Measurements from ENCODE around the gene HERC2. TPM values are rescaled to one million over a fixed set of nuclear protein-coding genes. Genes with fewer than 3 reads are reported as not detected.

HERC2 gene
- total RNA-seq, 6 experiments from 2014 or later: 33.6 to 47.3 (median 37.0) TPM

DNA sequence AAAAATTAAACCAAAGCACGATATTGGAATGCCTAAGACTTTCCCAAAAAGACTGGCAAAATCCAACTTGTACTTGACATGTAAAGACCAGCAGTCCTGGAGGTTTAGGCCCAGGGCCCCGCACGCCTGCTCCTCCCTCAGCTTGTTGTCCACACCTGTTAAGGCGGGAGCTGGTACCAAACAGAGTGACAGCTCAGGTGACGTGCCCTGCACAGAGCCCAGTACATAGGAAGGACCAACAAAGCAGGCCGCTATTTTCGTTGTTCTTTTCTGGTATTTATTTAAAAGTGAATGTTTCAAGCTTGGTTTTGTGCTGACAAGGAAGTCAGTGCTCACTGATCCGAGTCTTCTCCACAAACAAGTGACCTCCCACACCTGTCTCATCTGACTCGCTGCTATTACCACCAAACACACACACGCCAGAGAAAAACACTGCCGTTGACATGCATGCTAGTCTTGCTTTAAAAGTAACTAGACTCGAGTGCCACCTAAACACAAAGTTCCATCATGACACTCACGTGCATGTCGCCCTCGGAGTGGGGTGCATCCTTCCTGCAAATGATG, 50.2 kb downstream of the HERC2 start:
- H3K36me3 Mint-ChIP-seq (ENCODE audit: low read depth): peaks cover 25% of the 10 kb centered on the region
- no peak for DNase-seq
- H3K27ac Mint-ChIP-seq: no peak overlapping the region
- TF ChIP-seq, protein P1, sequence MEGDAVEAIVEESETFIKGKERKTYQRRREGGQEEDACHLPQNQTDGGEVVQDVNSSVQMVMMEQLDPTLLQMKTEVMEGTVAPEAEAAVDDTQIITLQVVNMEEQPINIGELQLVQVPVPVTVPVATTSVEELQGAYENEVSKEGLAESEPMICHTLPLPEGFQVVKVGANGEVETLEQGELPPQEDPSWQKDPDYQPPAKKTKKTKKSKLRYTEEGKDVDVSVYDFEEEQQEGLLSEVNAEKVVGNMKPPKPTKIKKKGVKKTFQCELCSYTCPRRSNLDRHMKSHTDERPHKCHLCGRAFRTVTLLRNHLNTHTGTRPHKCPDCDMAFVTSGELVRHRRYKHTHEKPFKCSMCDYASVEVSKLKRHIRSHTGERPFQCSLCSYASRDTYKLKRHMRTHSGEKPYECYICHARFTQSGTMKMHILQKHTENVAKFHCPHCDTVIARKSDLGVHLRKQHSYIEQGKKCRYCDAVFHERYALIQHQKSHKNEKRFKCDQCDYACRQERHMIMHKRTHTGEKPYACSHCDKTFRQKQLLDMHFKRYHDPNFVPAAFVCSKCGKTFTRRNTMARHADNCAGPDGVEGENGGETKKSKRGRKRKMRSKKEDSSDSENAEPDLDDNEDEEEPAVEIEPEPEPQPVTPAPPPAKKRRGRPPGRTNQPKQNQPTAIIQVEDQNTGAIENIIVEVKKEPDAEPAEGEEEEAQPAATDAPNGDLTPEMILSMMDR (IDR thresholded peaks at IDR 0.05): no peak
- no peaks in the 10 kb centered on the region for H3K4me1 Mint-ChIP-seq (ENCODE audit: low read depth)
- H3K27me3 Mint-ChIP-seq (ENCODE audit: insufficient read depth): peaks cover 2% of the 10 kb centered on the region; the same call in 1 of the 2 replicates
- H3K4me3 Mint-ChIP-seq: no peak overlapping the region
- no peaks in the 10 kb centered on the region for H3K9me3 Mint-ChIP-seq

DNA sequence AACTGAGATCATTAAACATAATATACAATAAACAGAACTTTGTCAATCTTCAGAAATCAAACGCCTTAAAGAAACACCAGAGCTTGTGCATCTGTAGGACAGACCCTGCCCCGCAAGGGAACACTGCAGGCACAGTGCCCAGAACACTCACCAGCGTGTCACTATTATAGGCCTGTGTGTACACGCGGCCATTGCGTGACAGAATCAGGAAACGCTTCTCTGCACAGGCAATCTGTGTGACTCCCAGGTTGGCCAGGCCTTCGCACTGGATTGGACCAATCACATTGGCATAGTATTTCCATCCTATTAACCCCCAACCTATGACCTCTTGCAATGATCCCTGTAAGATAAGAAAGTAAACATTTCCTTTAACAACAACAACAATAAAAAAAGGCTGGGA, 52.9 kb downstream of the HERC2 start:
- Mint-ChIP-seq H3K36me3 (ENCODE audit: low read depth) (peaks cover 40% of the 10 kb centered on the region), H3K27ac (no peak overlapping the region), H3K4me1 (ENCODE audit: low read depth) (no peaks in the 10 kb centered on the region), H3K4me3 (no peak overlapping the region), H3K9me3 (no peaks in the 10 kb centered on the region), H3K27me3 (ENCODE audit: insufficient read depth) (peaks cover 2% of the 10 kb centered on the region)
- TF ChIP-seq, protein P1 (IDR thresholded peaks at IDR 0.05): no peak
- DNase-seq: no peak

DNA sequence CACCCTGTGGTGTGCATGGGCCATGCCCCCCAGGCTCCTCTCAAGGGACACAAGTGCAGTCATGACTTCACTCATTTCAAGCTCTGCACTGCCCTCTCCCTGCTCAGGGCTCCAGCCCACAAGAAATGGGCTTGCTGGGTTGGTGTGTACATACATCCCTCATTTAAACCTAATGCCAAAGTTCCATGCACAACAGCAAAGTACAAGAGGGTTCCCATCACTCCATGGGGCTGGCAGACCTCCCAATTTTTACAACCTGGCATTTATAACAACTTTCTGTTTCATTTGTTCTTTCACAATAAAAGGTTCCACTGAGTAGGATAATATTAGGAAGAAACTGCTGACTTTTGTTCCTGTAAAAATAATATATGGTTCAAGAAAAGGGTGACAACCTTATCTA, 54.3 kb downstream of the HERC2 start:
- Mint-ChIP-seq H3K9me3 (no peaks in the 10 kb centered on the region), H3K4me1 (ENCODE audit: low read depth) (no peaks in the 10 kb centered on the region), H3K4me3 (no peak overlapping the region), H3K27ac (no peak overlapping the region; the same call in 1 of the 2 replicates), H3K36me3 (ENCODE audit: low read depth) (peaks cover 45% of the 10 kb centered on the region), H3K27me3 (ENCODE audit: insufficient read depth) (peaks cover 2% of the 10 kb centered on the region)
- TF ChIP-seq, protein P1 (IDR thresholded peaks at IDR 0.05): no peak
- no peak for DNase-seq

DNA sequence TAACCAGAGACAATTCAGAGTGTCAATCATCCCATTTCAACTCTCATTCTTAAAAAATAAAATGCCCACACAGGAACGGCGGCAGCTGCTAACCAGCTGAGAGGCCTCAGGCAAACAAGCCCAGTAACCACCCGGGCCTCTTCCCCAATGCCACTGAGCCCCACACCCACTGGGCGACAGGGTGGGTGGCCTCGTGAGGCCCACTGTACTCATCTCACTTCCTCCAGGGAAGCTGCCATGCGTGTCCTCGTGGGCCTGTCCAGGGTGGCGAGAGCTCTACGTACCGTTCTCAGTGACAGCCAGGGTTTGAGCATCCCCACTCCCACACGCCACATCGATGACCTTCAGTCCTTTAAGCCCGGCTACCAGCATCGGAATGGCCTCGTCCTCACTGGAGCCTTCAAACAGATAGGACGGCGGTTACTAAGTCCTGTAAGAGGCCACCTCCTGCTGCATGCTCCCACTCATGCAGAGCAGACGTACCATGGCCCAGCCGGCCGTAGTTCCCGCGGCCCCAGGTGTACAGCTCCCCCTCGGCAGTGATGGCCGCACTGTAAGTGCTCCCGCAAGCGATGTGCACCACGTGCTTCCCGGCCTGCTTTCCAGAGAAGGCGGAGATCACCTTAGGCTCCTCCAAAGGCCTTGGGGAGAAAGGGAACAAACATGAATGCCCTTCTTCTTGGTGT, 56.5 kb downstream of the HERC2 start:
- no peak for DNase-seq
- Mint-ChIP-seq H3K36me3 (ENCODE audit: low read depth) (peaks cover 53% of the 10 kb centered on the region), H3K4me3 (no peak overlapping the region), H3K27me3 (ENCODE audit: insufficient read depth) (peaks cover under 1% of the 10 kb centered on the region), H3K9me3 (no peaks in the 10 kb centered on the region), H3K4me1 (ENCODE audit: low read depth) (no peaks in the 10 kb centered on the region), H3K27ac (no peak overlapping the region)
- TF ChIP-seq, protein P1 (IDR thresholded peaks at IDR 0.05): no peak

DNA sequence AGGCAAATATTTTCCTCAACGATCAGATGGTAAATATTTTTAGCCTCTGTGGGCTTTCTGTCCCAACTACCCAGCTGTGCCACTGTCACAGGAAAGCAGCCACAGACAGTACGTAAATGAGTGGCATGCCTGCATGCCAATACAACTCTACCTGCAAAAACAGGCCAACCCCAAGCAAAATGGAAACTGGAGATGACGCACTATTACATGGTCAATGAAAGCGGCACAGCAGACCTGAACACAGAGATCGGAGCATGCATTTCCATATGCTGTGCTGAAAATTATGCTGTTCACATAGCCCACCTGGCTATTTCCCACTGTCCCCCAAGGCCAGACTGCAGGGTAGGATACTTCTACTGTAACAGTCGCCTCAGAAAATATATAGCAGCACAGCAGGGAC, 57.8 kb downstream of the HERC2 start:
- DNase-seq: no peak
- Mint-ChIP-seq H3K36me3 (ENCODE audit: low read depth) (peaks cover 51% of the 10 kb centered on the region), H3K4me1 (ENCODE audit: low read depth) (no peaks in the 10 kb centered on the region), H3K4me3 (no peak overlapping the region), H3K9me3 (no peaks in the 10 kb centered on the region), H3K27ac (no peak overlapping the region), H3K27me3 (ENCODE audit: insufficient read depth) (no peaks in the 10 kb centered on the region; the same call in 1 of the 2 replicates)
- TF ChIP-seq, protein P1 (IDR thresholded peaks at IDR 0.05): no peak
